WTC11 (cell line): ENCODE results near the gene TCF12.

Source experiments
- CBFB ChIP-seq: sonication (generic); formaldehyde crosslinking; IDR thresholded peaks from 2 replicates; pipeline ENCODE4 v1.8.1; 2022; ENCODE audit warnings: mild to moderate bottlenecking, low read depth, missing genetic modification reagents
- CREM ChIP-seq: sonication (generic); formaldehyde crosslinking; IDR thresholded peaks from 2 replicates; pipeline ENCODE4 v1.8.1; 2022; ENCODE audit warnings: mild to moderate bottlenecking, missing genetic modification reagents, moderate library complexity
- FOXP1 ChIP-seq: sonication (generic); formaldehyde crosslinking; IDR thresholded peaks from 2 replicates; pipeline ENCODE4 v1.8.0; 2022; ENCODE audit warnings: missing genetic modification reagents, mild to moderate bottlenecking, moderate library complexity, borderline replicate concordance
- JUN ChIP-seq: sonication (generic); formaldehyde crosslinking; IDR thresholded peaks from 2 replicates; pipeline ENCODE4 v1.8.0; 2023; ENCODE audit warnings: mild to moderate bottlenecking, missing genetic modification reagents
- SP1 ChIP-seq: sonication (generic); formaldehyde crosslinking; conservative IDR thresholded peaks from 2 replicates; pipeline ENCODE4 v1.8.1; 2022; ENCODE audit warnings: missing genetic modification reagents
- TEAD4 ChIP-seq: sonication (generic); formaldehyde crosslinking; IDR thresholded peaks from 2 replicates; pipeline ENCODE4 v1.8.0; 2022; ENCODE audit warnings: mild to moderate bottlenecking, missing genetic modification reagents
- ZNF423 ChIP-seq: fragments of 250-450 bp; sonication (Bioruptor Pico); IDR thresholded peaks from 2 replicates; pipeline ENCODE4 v2.1.2; 2022; ENCODE audit warnings: mild to moderate bottlenecking, moderate library complexity
- TF ChIP-seq, protein P1 (sequence below): fragments of 200-600 bp; IDR thresholded peaks from 2 replicates; pipeline ENCODE4 v1.8.0; 2022; ENCODE audit warnings: antibody characterized with exemption
- TF ChIP-seq, protein P2 (sequence below): sonication (generic); formaldehyde crosslinking; IDR thresholded peaks from 2 replicates; pipeline ENCODE4 v1.8.0; 2022; ENCODE audit warnings: mild to moderate bottlenecking, missing genetic modification reagents
- TF ChIP-seq, protein P3 (sequence below): sonication (generic); formaldehyde crosslinking; IDR thresholded peaks from 2 replicates; pipeline ENCODE4 v1.8.1; 2023; ENCODE audit warnings: mild to moderate bottlenecking, missing genetic modification reagents, moderate library complexity
- TF ChIP-seq, protein P4 (sequence below): fragments of 250-450 bp; sonication (Bioruptor Pico); IDR thresholded peaks from 2 replicates; pipeline ENCODE4 v1.9.0; 2021; ENCODE audit warnings: mild to moderate bottlenecking

DNA sequence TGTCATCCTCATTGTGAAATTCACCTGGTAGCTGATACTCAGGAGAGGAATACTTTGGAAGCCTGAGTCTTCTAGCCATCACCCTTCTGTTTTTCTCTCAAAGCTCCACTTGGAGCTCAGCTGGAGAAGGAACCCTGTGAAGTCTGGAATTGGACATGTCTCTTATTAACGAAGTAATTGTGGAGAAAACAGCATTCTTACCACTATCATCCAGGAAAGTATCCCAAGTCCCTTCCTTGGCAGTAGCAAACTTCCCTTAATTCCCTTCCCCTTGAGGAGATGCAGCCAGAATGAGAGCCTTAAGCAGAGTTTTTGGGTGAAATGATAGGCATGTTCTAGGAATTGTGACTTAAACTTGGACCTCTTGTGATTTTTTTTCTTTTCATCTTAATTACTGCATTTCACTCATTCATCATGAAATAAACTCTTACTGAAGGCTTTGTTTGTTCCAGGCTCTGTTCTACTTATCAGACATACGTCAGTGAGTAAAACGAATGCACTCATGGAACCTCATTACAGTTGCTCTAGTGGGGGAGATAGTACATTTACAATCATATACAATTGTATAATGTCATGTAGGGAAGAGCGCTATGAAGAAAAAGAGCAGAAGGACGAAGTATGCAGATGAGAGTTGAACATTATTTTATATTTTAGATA is 30.5 kb upstream of the TCF12 start:
- TF ChIP-seq, protein P1, sequence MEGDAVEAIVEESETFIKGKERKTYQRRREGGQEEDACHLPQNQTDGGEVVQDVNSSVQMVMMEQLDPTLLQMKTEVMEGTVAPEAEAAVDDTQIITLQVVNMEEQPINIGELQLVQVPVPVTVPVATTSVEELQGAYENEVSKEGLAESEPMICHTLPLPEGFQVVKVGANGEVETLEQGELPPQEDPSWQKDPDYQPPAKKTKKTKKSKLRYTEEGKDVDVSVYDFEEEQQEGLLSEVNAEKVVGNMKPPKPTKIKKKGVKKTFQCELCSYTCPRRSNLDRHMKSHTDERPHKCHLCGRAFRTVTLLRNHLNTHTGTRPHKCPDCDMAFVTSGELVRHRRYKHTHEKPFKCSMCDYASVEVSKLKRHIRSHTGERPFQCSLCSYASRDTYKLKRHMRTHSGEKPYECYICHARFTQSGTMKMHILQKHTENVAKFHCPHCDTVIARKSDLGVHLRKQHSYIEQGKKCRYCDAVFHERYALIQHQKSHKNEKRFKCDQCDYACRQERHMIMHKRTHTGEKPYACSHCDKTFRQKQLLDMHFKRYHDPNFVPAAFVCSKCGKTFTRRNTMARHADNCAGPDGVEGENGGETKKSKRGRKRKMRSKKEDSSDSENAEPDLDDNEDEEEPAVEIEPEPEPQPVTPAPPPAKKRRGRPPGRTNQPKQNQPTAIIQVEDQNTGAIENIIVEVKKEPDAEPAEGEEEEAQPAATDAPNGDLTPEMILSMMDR: no peak
- TF ChIP-seq, protein P2, sequence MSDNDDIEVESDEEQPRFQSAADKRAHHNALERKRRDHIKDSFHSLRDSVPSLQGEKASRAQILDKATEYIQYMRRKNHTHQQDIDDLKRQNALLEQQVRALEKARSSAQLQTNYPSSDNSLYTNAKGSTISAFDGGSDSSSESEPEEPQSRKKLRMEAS (CRISPR knock-in tag): no peak
- TF ChIP-seq, protein P3, sequence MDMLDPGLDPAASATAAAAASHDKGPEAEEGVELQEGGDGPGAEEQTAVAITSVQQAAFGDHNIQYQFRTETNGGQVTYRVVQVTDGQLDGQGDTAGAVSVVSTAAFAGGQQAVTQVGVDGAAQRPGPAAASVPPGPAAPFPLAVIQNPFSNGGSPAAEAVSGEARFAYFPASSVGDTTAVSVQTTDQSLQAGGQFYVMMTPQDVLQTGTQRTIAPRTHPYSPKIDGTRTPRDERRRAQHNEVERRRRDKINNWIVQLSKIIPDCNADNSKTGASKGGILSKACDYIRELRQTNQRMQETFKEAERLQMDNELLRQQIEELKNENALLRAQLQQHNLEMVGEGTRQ: no peak
- TF ChIP-seq CREM (CRISPR knock-in tag): no peak
- TF ChIP-seq ZNF423 (CRISPR knock-in tag): no peak
- TF ChIP-seq TEAD4 (CRISPR knock-in tag): no peak
- no peak for TF ChIP-seq SP1
- no peak for TF ChIP-seq CBFB (CRISPR knock-in tag)
- no peak for TF ChIP-seq JUN (CRISPR knock-in tag)
- no peak for TF ChIP-seq FOXP1
- TF ChIP-seq, protein P4, sequence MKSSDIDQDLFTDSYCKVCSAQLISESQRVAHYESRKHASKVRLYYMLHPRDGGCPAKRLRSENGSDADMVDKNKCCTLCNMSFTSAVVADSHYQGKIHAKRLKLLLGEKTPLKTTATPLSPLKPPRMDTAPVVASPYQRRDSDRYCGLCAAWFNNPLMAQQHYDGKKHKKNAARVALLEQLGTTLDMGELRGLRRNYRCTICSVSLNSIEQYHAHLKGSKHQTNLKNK (CRISPR knock-in tag): no peak
